ENCODE data around the gene HS6ST1.

- TF ChIP-seq POLR2A (IDR thresholded peaks at IDR 0.05; ENCODE audit: low read depth, low read length) (no peak), POLR2AphosphoS5 (IDR thresholded peaks at IDR 0.05; ENCODE audit: low read depth, low read length) (no peak)
These were observed 46.7 kb upstream of the HS6ST1 start for GRCh38 chr2:128365217-128365905.
